ENCODE data around the gene RHEB.

GRCh38 chr7:151468217-151469018 lies 51.3 kb downstream of the RHEB start:
- TF ChIP-seq CTCF (IDR thresholded peaks at IDR 0.05; ENCODE audit: borderline replicate concordance, extremely low read depth, low read length, poor library complexity, severe bottlenecking) (no peak), EZH2 (IDR thresholded peaks at IDR 0.05; ENCODE audit: borderline replicate concordance, low read depth, low read length, severe bottlenecking) (no peak)
